Fibroblast of skin of left biceps (primary cell): ENCODE data around the gene SCN10A.

ENCODE experiments used
- DNase-seq, 2 experiments: peaks; one replicate each; pipeline ENCODE4 v3.0.0-alpha.2; 2013; ENCODE audit warnings: low read depth in 2 of 2

Gene SCN10A

DNA sequence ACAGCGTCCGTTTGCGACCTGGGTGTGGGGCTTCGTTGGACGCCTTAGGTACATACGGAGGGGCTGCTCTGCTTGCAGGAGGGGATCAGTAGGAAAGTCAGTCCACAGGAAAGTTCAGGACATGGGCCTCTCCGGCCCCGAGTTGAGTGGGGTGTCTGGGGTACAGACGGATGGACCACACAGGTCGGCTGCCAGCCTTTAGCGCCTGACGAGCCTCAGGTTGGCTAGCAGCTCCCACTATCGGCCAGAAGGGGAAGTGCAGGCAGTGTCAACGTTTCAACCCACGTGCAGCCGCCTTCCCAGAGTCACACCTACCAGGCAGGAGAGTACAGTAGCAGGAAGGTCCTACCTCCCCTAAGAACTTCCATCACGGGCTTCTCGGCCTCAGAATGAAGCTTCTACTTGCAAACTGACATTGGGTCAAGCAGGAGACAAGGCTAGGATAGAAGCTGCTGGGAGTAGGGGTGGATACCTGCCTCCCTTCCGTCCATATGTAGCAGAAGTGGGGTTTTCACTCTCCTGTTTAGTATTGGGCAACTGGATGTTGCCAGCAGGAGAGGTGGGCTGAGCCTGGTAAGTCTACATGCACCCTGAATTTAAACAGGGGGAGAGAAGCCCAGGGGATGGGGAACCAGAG is 164.7 kb downstream of the SCN10A start:
- no peak for DNase-seq

DNA sequence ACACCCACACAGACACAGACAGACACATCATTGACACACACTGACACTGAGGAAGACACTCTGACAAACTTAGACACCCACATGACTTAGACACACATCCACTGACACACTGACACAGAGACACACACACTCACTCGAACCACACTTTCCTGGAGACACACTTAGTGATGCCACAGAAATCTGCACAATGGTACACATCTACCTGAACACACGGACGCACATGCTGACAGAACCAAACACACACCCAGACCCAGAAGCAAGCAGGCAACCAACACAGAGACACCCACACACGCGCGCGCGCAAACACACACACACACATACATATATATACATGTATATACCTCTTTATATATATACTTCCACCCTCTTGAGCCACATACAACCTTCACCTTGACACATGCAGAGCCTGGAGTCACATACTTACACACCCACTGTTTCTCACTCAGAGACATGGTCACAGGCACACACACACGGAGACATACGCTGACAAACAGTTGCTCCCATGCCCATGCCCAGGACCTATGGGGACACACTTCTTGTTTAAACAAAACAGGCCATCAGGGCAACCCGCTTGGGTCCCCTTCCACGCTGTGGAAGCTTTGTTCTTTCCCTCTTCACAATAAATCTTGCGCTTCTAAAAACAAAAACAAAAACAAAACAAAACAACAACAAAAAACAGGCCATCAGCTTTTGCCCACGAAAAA is 165.6 kb downstream of the SCN10A start:
- no peak for DNase-seq

DNA sequence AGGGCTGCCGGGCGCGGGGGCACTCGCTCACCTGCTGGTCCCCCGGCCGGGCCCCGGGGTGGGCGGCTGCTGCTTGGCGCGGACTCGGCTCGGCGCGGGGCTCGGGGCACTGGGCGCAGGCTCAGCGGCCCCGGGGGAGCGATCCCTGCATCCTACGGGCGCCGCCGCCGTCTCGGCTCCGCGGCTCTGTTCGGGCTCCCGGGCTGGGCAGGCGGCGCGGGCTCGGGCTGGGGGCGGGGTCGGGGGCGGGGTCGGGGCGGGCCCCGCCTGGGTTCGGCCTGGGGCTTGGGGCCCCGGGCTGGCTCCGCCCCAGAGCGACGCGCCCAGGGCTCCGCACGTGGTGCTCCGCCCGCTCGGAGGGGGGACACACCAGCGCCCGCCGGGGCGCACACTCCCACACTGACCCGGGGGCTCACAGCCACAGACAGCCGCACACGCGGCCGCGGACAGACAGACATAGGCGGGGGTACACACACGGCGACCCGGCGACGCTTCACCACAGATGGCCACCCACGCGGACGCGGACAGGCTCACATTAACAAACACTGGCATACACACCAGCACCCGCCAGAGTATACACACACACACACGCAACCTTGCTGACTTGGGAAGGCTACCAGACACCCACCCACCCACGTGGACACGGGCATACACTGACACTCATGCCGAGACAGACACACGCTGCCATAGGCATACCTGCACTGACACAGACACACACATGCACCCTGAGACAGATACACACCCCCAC is 166.3 kb downstream of the SCN10A start, which contains the start of gene SCN5A:
Gene SCN5A (minus strand): TSS at position 188 of the 748 bp plus-strand sequence. CDS start 16,380 bp downstream, outside the sequence.
- no peak for DNase-seq

GRCh38 chr3:38648659-38649499 is 167.1 kb downstream of the SCN10A start:
- no peak for DNase-seq

DNA sequence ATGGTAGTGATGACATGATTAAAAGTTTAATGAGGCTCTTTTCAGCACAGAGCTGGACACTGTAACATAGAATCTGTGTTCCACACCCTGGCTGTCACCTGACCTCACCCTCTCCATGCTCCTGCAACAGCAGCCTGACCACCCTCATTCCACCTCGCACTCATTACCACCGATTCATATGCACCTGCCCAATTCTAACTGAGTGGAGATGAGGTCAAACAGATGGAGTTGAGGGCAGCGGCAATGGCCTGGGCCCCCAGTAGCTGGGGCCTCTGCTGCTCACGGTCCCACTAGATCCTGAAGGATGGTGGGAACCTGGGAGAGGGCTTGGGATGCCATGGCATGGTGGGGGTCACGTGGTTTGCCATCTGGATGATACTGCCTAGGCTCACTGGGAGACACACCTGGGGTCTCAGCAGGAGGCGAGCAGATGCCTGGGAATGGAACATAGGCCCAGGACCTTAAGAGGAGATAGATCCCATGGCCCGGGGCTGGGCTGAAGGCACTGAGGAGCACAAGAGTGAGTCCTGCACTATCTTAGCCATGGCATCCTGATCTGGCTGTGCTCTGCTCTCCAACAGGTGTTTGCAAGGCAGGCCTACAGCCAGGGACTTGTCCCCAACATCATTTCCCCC is 167.9 kb downstream of the SCN10A start:
- no peak for DNase-seq

DNA sequence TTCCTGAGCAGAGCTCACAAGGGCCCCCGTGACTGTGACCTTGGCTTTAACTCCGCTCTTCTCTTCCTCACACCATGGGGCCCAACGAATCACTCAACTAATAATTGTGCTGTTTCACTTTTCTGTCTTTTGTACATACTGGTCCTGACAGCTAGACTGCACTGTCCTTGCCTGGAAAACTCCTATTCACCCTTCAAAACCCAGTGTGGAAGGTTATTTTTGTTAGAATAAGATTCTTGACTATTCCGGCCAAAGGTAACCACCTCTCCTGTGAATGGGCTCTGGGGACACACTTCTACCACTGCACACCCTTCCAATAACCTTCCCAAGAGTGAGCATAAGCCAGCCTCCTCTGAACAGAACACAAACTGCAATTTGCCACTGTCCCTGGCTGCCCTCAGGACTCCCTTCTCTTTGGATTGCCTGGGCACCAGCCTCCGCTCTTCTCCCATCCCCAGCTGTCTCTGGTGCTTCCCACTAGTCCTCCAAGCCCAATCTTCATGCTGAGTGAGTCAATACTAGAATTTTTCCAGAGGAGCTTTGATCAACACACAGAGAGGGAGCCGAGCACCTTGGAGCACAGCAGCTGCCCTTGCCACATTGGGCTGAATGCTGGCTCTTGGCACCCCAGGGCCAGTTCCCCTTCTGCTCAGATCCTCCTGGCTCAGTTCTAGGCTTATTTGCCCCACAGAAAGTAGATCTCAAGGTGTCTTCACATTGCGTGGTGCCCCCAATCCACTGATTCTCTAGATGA is 168.6 kb downstream of the SCN10A start:
- DNase-seq = no peak
